Measurements from ENCODE around the gene MYO1H.

MYO1H gene

DNA sequence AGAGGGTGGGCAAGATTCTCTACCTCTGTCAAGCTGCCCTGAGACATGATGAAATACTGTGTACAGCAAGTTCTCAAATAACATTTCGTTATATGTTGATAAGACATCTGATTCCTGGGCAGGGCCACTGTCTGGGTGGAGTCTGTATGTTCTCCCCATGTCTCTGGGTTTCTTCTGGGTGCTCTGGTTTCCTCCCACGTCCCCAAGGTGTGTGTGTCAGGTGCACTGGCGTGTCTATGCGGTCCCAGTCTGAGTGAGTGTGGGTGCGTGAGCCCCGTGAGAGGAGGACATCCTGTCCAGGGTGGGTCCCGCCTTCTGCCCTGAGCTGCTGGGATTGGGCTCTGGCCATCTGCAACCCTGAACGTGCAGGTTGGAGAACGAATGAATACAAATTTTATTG is 99.8 kb downstream of the MYO1H start:
- in situ Hi-C loops (cut with MboI; ENCODE audit: low sequenced_read_pairs) = no loop called here

DNA sequence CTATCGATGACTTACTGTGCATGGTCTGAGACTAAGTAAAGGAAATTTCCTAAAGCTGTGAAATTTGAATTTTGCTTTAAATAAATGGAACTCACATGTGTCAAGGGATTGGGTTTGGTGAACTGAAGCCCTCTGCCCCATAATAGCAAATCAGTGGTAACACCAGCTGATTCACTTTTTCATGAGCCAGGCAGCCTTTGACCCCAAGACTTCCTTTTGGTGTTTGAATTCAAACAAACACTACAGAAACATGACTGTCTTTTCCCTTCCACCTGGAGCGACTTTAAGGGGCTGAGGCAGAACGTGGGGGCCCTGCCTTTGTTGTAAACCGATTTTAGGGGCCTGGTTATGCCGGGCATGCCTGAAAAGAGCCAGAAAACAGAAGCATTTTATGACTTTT is 100.6 kb downstream of the MYO1H start:
- in situ Hi-C loops (cut with MboI; ENCODE audit: low sequenced_read_pairs) = no loop called here

DNA sequence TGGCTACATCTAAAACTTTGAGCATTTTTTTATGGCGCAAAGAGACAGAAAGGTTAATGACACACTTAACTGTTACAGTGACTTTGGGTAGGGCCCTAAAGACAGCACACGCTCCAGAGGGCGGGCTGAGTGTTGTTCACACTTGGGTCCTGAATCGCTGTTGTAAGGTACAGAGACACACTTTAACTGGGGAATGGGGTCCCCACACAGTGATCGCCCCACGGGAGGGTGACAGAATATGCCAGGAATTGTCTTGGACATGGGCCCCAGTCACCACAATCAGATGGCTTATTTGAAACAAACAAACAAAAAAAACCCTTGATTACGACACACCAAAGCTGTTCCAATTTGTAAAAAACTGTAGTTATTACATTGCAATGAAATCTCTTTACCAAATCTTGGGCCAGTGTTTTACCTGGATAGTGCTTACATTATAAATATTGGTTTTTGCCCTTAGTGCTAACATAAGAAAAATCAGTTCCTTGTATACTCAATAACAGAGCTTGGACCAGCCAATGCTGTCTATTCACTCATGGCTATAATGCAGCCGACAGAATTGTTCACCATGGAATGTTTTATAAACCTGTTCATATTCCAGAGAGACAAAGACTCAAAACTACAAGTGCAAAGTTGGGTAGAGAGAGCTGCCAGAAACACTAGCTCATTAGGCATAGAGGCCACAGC is 101.1 kb downstream of the MYO1H start:
- in situ Hi-C loops (cut with MboI; ENCODE audit: low sequenced_read_pairs) = no loop called here

DNA sequence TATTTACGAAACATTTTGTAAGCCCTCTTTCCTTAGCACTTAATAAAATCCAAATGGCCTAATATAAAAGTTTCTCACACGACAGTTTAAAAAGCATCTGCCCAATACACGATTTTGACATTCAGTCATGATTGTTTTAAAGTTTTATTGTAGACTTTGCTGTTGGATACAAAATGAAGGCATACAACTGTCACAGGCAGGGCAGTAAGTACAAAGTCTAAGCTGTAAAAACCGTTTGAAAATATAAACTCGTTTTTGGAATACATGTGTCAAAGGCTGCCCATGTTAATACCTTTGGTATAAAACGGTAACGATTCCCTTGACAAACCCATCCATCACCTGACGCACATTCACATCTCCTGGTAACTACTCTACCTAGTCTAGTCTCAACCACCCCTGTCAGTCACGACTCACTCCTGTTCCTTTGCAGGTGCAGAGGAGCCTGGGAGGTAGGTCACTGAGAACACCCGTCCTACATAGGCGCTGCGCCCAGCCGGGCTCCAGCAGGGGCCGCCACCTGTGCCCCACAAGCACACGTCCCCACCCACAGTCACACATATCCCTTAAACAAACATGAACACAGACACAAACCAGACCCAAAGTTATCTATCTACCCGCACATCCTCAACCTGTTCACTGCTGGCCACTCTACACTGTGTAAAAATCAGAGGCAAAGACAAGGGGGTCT is 102.3 kb downstream of the MYO1H start:
- in situ Hi-C loops (cut with MboI; ENCODE audit: low sequenced_read_pairs) = no loop called here

DNA sequence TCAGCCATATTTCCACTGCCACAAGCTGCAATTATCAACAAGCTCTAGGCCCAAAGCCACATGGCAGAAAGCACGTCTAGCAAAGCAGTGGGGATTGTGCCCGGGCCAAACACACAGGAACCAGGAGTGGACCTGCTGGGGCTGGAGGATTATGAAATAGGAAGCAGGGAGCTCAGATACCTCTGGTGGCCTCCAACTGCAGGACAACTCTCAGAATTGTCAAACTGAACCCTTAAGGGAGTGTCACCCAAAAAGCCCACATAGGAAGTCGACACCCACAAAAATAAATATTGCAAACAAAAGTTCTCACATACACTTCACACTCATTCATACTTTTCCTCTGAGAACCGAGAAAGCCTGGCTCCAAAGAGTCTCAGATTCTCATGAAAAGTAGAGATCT is 103.3 kb downstream of the MYO1H start:
- in situ Hi-C loops (cut with MboI; ENCODE audit: low sequenced_read_pairs) = no loop called here

DNA sequence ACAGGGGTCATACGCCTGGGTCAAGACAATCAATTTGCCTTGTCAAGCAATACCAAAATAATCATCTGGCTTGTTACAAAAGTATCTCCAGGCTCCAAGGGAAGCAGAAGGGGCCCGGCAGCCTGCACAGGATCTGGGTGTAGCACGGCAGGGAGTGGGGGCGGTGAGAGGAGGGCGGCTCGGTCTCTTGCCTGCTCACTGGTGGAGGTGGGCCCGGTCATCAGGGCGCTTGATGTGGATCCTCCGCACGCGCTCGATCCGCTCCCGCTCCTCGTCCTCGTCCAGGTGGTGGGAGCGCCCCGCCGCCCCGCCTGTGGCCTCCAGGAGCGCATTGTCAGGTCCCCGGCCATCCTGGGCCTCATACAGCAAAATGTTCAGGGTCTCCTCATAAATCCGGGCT is 103.7 kb downstream of the MYO1H start:
- in situ Hi-C loops (cut with MboI; ENCODE audit: low sequenced_read_pairs) = no loop called here

DNA sequence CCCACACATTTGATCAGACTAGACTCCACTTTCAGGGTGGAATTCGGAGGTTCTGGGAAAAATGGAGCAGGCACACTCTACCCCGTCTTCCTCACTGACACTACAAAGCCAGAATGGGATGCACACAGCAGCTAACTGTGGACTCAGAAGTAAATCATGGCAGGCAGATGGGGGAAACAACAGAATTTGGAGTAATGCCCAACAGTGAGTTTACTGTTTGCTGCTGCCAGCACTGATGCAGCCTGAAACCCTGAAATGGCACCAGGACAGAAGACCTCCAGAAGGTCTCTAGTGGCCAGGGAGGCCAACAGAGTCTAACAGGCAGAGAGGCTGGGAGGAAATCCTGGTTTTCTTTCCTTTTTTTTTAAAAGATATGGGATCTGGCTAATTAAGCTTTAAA is 104.8 kb downstream of the MYO1H start:
- in situ Hi-C loops (cut with MboI; ENCODE audit: low sequenced_read_pairs) = no loop called here

DNA sequence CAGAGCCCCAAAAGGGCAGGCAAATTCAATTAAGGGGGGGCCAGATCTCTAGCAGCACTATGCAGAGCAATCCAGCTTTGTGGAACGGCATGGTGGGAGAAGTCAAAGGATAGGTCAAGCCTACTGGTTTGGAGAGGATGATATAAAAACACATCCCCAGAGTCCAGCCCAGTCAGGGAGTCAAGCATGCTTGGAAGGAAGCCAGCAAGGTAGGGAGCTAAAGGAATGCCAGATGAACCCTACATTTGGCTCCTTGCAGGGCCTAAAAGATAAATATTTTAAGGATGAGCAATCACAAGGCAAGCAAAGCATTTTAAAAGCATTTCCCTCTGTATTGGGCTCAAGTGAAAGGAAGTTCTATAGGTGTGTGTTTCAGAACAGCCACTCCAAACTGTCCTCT is 108.0 kb downstream of the MYO1H start:
- in situ Hi-C loops (cut with MboI; ENCODE audit: low sequenced_read_pairs) = no loop called here

DNA sequence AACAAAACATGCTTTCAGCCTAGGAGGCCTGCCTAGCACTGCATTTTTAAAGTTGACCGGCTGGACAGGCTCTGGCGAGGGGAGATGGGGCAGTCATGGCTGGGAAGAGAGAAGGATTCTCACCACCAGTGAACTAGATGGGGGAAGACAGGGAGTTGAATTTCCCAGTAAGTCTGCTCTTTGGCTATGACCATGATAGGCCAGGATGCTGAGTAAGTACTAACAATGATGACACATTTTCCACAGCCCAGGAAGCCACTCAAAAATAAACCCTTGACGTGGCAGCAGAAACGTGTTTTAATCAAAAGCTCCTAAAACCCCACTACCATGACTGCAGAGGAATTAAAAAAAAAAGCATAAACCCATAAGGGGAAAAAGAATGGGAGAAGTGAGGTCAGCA is 110.4 kb downstream of the MYO1H start:
- in situ Hi-C loops (cut with MboI; ENCODE audit: low sequenced_read_pairs) = no loop called here

DNA sequence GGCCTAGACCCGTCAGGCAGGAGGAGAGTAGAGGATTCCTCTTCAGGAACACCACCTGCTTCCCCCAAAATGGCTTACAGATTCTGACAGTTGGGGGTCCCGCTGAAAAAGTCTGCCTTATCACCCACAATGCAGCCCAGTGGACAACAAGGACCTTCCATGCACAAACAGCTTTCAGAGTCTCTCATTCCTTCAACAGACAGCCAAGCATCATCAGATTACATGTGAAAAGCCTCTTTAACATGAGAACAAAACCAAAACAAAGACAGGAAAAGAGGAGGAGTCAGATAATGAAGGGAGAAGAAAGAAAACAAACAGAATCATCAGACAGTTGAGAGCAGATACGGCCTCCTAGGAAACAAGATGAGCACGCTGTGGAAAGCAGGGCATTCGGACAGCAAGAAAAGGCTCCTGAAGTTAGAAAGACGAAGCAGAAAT is 111.1 kb downstream of the MYO1H start:
- in situ Hi-C loops (cut with MboI; ENCODE audit: low sequenced_read_pairs) = no loop called here

DNA sequence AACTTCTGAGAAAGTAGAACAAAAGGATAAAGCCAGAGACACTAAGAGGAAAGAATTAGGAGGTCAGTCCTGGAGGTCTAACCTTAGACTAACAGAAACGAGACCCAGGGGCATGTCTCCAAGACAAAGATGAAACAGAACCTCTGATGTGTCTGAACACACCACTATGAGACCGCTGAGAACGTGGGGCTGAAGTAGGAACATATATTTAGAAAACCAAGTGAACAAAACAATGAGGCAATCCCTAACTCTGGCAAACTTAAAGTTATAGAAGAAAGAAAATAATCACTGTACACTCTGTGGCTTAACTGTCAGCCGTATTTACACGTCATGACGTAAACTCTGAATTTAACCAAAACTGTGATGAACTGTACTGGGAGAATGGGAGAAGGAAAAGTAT is 111.5 kb downstream of the MYO1H start:
- in situ Hi-C loops (cut with MboI; ENCODE audit: low sequenced_read_pairs) = no loop called here

DNA sequence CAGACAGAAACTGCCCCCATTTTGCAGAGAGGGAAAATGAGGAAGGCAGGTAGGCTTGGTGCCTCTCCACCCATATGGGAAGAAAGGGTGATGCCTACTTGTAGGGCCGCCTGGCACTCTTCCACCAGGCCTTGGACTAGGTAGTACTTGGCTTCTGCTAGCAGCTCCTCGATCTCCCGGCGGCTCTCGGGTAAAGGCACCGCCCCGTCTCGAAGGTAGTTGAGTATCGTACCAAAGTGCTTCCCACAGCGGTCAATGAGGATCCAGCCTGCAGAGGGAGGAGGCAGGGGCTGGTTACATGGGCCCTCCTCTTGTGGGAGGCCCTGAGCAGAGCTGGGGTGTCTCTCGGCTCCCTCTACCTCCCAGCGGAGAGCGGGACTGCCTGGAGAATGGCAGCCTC is 112.8 kb downstream of the MYO1H start:
- in situ Hi-C loops (cut with MboI; ENCODE audit: low sequenced_read_pairs) = no loop called here

DNA sequence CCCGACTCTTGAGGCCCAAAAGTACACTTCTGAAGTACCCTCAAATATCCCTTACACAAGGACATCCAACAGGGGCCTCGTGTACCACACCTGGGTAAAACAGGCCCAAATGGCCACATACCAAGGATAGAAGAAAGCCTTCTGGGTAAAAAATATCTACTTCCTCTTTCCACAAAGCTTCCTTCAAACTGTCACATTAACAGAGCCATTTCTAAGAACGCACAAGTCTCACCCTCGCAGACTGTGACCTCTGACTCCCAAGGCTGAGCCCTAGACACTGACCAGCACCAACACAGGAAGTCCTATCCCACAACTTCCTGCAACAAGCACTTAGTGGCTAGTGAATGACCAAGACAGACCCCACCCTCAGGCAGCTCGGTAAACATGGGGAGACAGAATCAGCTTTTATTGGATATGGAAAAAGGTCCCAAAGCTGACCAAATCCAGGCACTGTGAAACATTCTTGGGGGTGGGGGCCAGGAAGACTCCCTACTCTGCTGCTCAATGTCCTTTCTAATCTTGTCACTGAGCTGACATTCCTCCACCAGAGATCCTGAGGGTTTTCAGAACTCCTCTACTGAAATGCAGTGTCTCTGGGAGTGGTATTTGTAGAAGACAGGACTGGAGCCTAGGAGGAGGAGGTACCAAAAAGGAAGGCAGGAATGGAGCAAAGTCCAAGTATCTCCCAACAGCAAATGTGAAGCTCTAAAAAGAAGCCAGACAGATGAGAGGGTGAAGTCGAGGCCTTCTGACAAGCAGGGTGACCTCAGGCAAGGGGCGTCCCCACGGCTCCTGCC is 113.5 kb downstream of the MYO1H start:
- in situ Hi-C loops (cut with MboI; ENCODE audit: low sequenced_read_pairs) = no loop called here

DNA sequence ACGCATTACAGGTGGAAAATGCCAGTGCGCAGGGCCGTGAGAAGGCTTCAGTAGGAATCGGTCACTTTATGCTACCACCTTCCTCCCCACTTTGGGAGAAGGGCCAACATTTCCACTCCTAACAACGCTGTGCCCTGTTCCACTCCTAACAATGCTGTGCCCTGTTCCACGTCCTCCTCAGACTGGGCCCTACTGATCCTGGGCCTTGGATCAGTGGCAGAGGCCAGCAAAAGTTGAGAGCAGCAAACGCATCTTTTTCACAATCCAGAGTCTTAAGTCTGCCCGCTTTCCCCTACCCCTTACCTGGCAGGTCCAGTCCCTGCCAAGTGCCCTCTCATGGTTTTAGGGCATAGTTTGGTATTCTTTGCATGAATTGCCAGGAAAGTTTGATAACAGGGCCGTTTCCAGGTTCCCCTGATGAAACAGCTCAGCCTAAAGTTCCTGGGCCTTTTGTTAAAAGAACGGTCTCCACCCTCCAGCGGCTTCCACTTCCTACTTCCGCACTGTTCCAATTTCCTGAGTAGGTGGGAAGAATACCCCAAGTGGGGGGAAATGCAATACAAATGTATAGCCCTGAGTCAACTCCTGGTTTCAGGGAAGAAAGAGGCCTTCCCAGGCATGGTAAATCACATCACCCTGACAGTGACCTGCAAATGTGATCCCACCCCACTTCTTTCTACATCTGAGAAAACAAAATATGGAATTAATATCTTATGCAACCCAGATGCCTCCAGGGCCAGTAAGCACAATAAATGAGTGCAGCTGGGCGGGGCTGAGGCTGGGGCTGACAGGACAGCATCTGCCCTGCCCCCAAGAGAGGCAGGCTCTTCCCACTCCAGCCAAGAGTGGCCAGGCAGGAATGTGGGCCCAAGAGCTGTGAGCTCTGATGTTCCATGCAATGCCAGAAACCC is 114.4 kb downstream of the MYO1H start:
- in situ Hi-C loops (cut with MboI; ENCODE audit: low sequenced_read_pairs) = no loop called here

DNA sequence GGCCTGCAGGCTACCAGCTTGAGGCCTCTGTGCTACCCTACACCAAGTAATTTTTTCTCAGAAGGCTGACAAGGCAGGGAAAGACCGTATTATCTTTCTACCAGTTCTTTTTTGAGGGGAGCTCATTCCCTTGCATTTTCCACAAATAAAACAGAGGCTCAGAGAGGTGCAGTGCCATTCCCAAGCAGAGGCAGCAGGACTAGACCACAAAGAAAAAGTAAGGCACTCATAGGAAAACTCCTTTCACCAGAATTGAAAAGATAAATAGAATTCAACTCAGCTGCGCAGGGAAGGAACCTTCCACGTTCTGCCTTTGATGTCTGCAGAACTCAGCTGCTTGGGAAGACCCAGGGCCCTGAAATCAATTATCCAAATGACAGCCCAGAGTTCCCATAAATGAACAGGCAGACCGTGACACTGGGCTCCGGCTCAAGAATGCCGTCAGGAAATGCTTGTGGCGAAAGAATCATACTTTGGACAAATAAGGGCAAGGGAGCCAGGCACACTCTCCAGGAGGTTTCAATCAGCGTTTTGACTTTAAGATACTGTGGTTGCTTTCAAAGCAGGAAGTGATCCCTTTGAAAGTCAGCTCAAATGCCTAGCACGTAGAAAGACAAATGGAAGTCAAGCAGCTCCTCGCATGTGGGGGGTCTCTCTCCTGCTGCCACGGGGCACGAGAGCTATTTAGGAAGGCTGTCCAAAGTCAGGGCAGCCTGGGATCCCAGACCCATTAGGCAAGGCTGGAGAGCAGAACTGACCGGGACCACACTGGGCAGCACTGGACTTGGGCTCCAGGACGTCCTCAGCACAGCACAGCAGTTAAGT is 115.4 kb downstream of the MYO1H start:
- in situ Hi-C loops (cut with MboI; ENCODE audit: low sequenced_read_pairs) = no loop called here

DNA sequence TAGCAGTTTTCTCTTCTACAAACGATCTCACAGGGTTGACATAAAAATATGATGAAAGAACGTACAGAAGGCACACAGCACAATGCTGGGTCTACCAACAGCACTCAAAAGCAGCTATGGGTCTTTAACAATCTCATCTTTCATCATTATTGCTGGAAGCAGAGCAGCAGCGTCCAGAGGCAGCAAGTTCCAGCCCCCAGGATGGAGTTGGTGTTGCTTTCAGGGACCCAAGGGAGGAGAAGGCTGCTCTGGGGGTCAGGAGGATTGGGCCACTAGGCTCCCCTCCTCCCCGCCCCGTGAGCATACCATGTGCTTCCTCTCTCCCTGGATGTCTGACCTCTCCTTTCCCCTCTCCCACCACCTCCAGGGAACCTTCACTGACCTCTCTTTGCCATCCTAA is 116.1 kb downstream of the MYO1H start:
- in situ Hi-C loops (cut with MboI; ENCODE audit: low sequenced_read_pairs) = no loop called here

DNA sequence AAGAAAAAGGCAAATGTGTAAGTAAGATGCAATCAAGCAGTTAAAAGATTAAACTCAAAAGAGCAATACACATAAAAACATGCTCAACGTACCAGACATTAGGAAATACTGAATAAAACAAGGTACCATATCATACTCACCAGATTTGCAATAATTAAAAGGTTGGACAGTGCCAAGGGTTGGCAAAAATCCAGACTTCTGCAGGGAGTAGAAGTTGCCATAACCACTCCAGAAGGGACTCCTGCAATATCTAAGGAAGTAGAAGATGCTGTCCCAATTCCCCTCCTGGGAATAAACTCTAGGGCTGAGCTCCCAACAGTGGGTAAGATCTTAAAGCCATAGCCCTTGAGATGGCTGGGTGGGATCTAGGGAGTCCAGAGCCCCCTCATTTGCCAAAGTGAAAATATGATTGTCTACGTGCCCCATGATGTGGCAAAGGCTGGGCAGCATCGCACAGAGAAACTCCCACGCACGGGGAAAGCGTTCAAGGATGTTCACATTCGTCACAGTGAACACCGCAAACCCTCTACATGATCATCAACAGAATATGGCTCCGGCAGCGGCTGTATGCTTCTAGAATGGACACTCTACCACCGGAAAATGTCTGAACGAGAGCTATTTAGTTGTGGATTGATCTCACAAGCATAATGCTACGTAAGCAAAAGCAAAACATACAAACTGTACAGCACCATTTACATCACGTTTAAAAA is 117.1 kb downstream of the MYO1H start:
- in situ Hi-C loops (cut with MboI; ENCODE audit: low sequenced_read_pairs) = no loop called here

DNA sequence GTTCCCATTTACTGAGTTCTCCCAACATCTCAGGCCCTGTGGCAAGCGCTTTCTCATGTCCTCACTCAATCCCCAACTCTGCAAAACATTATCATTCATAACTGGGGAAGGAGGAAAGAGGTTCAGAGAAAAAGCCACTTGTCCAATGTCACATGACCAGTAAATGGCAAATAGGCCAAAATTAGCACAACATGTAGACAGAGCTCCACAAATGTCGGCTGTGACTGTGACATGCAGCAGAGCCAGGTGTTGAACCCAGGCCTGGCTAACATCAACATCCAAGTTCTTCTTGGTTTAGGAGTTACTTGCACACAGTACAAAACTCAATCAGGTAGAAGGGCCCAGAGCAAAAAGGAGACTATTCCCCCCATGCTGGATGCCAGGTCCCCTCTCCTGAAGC is 118.6 kb downstream of the MYO1H start:
- in situ Hi-C loops (cut with MboI; ENCODE audit: low sequenced_read_pairs) = no loop called here

DNA sequence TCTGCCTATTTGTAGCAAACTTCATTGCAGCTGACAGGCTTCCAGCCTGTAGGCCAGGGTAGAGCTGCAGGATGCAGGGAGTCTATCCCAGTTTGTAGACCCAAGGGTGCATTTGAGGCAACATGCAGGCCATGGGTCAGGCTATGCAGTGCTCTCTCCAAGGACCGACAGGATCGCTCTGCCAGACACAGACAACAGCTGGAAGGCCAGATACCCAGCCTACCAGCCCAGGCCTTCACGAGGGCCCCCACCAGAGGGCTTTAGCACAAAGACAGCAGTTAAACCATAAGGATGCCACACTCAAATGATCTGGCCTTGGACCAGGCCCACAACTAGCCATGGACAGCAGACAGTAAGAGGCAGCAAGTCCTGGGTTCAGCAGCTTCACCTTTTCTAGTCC is 119.1 kb downstream of the MYO1H start:
- in situ Hi-C loops (cut with MboI; ENCODE audit: low sequenced_read_pairs) = no loop called here
